AG04449 (cell line): ENCODE data around the gene NFIA.

Experiments used
- CTCF ChIA-PET: fragments of 350-600 bp; formaldehyde crosslinking; extraction: SDS; loops from one replicate; lab custom pipeline; 2021; ENCODE audit warnings: antibody characterized with exemption; lab: Yijun Ruan, JAX
- POLR2A ChIA-PET: fragments of 400-600, 350-600 bp; formaldehyde crosslinking; extraction: SDS; loops from one replicate; lab custom pipeline; 2020; ENCODE audit warnings: antibody characterized with exemption, inconsistent platforms; lab: Yijun Ruan, JAX
- DNase-seq: peaks from one replicate; pipeline ENCODE4 v3.0.0-alpha.2; 2010; ENCODE audit warnings: low read depth, low spot score
- H3K4me3 ChIP-seq: 2 replicates; pipeline ENCODE4 v1.5.1; 2011; ENCODE audit warnings: low read depth, mild to moderate bottlenecking, control low read depth, low read length
- TF ChIP-seq, protein P1 (sequence below): IDR thresholded peaks from one replicate; pipeline ENCODE4 v1.5.1; 2011; ENCODE audit warnings: mild to moderate bottlenecking, moderate library complexity, low read length, control low read depth, inconsistent platforms; ENCODE audit not compliant: insufficient read depth; ENCODE audit errors: missing control alignments

Gene NFIA

DNA sequence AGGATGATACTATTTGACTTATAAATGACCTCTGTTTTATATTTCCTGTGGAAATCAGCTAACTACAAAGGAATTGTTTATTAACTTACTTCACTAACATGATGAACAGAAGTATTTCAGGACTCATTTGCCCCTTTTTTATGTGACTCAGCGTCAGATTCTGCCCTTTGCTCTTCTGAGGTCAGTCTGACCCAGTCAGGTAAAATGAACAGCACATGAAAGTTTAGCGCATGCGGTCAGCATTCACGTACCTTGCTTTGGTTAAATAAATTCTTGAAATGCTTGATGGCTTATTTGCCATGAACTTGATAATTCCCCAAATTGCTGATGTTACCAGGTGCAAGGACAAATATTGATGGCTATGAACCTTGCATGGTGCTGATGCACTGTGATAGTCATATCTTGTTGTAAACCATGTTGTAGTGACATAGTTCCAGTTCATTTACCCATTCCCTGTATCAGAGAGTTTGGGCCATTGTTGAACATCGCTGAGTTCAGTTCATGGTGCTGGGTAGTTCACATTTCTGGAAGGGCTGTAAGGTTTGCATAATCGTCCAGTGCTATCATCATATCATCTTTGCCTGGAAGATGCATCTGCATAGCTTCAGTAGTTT is 133.4 kb downstream of the NFIA start:
- DNase-seq = no peak
- CTCF ChIA-PET = no interaction called here
- no peak overlapping the region for H3K4me3 ChIP-seq
- POLR2A ChIA-PET = no interaction called here
- TF ChIP-seq, protein P1, sequence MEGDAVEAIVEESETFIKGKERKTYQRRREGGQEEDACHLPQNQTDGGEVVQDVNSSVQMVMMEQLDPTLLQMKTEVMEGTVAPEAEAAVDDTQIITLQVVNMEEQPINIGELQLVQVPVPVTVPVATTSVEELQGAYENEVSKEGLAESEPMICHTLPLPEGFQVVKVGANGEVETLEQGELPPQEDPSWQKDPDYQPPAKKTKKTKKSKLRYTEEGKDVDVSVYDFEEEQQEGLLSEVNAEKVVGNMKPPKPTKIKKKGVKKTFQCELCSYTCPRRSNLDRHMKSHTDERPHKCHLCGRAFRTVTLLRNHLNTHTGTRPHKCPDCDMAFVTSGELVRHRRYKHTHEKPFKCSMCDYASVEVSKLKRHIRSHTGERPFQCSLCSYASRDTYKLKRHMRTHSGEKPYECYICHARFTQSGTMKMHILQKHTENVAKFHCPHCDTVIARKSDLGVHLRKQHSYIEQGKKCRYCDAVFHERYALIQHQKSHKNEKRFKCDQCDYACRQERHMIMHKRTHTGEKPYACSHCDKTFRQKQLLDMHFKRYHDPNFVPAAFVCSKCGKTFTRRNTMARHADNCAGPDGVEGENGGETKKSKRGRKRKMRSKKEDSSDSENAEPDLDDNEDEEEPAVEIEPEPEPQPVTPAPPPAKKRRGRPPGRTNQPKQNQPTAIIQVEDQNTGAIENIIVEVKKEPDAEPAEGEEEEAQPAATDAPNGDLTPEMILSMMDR = no peak

DNA sequence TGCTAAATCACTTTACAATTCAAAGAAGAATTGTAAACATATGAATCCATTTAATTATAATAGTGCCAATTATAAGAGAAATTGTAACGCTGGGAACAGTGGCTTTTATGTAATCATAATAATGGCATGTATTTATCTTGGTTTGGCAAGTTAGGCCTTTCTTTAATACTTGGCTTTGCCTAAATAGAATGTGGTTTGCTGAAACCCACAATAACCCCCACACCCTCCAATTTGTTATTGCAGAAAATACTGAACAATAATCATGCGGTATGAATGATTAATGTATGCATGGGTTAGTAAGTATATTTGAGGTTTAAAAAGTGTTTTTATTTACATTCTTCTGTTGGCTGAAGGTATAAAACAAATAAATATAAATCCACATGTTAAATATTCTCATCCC is 138.2 kb downstream of the NFIA start:
- POLR2A ChIA-PET = no interaction called here
- TF ChIP-seq, protein P1 = no peak
- no peak for DNase-seq
- H3K4me3 ChIP-seq = no peak overlapping the region
- CTCF ChIA-PET = no interaction called here

GRCh38 chr1:61221642-61222041 is 139.3 kb downstream of the NFIA start:
- POLR2A ChIA-PET = no interaction called here

DNA sequence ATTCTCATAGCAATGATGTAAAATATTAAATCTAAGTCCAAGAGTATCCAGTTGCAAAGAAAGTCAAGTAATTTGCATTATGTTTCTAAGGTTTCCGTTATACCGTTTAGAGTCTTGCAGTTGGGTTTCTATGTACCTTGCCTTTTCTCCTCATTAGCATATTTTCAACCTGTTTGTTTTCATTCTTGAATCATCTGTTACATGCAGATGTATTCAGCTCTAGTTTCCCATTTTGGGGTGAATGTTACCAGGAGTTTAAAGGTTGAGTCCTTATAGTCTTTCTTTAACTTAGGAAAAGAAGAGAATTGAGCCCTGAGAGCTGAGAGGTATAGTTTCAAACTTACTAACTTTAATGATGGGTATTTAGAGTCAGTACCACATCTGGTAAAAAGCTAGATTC is 139.9 kb downstream of the NFIA start:
- ChIA-PET CTCF (no interaction called here), POLR2A (no interaction called here)
- DNase-seq = no peak
- TF ChIP-seq, protein P1 = no peak
- H3K4me3 ChIP-seq = no peak overlapping the region

More at GRCh38 chr1:61221642-61222041, 139.3 kb downstream of the NFIA start:
- no peak for DNase-seq
- TF ChIP-seq, protein P1 = no peak
- no peak overlapping the region for H3K4me3 ChIP-seq
- CTCF ChIA-PET = no interaction called here

DNA sequence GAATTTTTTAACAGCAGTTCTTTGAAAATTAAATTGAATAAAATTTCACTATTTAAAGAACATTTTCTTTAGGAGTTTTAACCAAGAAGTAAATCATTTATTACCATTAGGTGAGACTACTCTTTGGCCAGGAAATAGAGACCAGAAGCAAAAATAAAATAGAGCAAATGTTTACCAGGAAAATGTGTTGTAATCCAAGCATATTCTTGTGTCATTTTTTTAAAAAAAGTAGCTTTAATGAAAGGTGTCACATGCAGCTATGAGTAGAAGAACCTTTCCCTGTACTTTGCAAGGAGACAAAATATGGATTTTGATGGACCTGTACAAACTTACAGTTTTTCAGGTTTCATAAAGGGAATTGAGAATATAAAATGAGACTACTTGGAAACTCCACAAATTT is 140.8 kb downstream of the NFIA start:
- ChIA-PET CTCF (no interaction called here), POLR2A (no interaction called here)
- H3K4me3 ChIP-seq = no peak overlapping the region
- TF ChIP-seq, protein P1 = no peak
- DNase-seq = no peak

DNA sequence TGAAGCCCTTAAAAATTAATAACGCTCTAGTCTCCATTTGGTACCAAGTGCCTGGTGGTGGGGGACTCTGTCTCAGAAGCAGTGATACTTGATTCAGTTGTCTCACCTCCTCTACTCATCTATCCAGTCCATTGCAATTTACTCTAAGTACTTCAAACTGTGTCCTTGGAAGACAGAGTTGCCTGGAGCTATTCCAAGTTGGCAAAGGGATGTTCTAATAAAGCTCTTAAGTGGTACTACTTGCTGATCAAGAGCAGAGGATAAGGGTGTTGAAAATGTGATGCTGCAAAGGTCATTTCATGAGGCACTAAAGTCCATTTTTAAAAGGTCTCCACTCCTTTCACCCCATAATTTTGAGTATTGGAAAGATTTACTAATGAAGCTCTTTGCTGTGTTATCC is 142.2 kb downstream of the NFIA start:
- DNase-seq = no peak
- CTCF ChIA-PET = no interaction called here
- no peak overlapping the region for H3K4me3 ChIP-seq
- TF ChIP-seq, protein P1 = no peak
- POLR2A ChIA-PET = no interaction called here
